ENCODE measurements around the gene KLHL30. TPM values are rescaled to one million over a fixed set of nuclear protein-coding genes. Genes with fewer than 3 reads are reported as not detected.

KLHL30 gene
- total RNA-seq, 4 donors from 2014 or later, result 0.13 to 0.64 (median 0.34) TPM

- intact Hi-C loops (cut with DNase I; ENCODE audit: low total_unique reads), result no loop called here
Observed at GRCh38 chr2:238152771-238153688, 14.6 kb downstream of the KLHL30 start.

GRCh38 chr2:238154570-238154969, 16.1 kb downstream of the KLHL30 start:
- no peak overlapping the region for H3K4me3 ChIP-seq (ENCODE audit: low read depth, poor library complexity, severe bottlenecking)
- no peak for TF ChIP-seq POLR2A (IDR thresholded peaks at IDR 0.05)
- no peak for TF ChIP-seq CTCF (IDR thresholded peaks at IDR 0.05)
- WGBS, 2 donors, result 91 to 95% methylated on average over 10 of the region's 10 CpGs
- intact Hi-C loops (cut with DNase I; ENCODE audit: low total_unique reads), result no loop called here
- DNase-seq (ENCODE audit: low spot score in 2 of 2), result no peak

More at GRCh38 chr2:238152771-238153688, 14.6 kb downstream of the KLHL30 start:
- no peak for DNase-seq (ENCODE audit: low spot score in 2 of 2)
- WGBS, 2 donors, result 76 to 86% methylated on average over 18 to 22 of the region's 22 CpGs
- TF ChIP-seq CTCF (IDR thresholded peaks at IDR 0.05), result no peak
- TF ChIP-seq POLR2A (IDR thresholded peaks at IDR 0.05), result no peak
- no peak overlapping the region for H3K4me3 ChIP-seq (ENCODE audit: low read depth, poor library complexity, severe bottlenecking)

DNA sequence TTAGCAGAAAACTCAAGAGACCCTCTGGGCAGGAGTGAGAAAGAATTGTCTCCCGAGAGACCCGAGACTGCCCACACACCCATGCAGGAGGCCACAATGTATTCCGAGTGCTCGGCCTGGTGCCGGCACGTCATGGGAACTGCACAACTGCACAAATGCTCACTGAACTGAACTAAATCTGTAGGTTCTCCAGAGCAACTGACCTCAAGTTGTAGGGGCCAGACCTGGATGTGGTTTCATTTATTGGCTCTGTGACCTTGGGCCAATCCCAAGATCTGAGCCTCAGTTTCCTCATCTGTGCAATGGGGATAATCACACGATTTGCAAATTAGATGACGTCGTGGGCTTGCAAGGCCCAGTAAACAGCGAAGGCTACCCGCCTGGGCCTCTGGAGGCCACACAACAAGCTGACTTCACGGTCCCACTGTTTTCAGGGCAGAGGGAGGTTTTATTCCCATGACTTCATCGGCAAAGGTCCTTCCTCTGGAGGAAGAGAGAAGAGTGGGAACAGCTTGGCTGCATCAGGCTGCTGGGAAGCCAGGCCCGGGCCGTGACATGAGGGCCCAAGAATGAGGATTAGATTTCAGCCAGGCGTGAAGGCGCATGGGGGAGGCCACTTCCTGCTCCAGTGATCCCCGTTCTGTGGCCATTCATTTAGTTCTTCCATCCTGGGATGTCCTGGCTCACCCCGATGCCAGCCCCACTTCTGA, 16.7 kb downstream of the KLHL30 start:
- intact Hi-C loops (cut with DNase I; ENCODE audit: low total_unique reads), result no loop called here
- H3K4me3 ChIP-seq (ENCODE audit: low read depth, poor library complexity, severe bottlenecking), result no peak overlapping the region
- no peak for DNase-seq (ENCODE audit: low spot score in 2 of 2)
- TF ChIP-seq CTCF (IDR thresholded peaks at IDR 0.05), result no peak
- no peak for TF ChIP-seq POLR2A (IDR thresholded peaks at IDR 0.05)
- 83 to 90% methylated on average over 19 of the region's 19 CpGs for WGBS, 2 donors

DNA sequence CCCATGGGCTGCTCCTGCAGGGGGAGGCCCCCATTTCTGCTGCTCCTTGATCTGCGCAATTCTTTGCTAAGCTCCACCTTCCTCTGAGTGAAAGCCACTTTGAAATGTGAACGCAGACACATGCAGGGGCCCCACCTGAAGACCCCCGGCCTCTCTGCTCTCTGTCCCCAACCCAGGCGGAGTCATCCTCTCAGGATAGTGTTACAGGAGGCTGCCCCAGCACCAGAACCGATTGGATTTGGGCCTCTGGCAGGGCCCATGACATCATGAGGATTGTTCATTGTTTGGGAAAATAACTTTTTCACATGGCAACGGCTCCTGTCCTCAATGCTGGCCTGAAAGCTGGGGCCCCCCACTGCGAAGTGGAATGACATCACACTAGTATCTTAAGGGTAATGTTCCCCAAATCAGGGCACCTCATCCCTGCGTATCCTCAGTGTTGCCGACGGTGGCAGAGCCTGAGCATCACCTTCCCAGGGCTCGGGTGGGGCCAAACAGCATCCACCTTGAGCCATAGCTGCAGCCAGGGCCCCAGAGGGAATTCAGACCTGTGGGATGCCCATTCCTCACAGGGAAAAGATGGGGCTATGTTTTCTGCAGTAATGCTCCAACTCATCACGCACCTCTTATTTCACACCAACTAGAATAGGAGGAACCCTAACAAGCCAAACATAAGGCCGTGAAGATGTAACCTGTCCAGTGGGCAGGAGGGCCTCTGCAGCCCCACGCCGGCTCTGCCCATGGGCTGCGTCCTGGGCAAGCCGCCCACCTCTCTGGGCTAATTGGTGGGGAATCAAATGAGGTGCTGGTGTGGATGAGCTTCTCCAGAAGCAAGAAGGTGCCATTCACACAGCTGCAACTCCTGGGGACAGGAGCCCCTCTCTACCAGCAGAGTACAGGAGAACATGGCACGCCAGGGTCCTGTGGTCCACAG, 17.6 kb downstream of the KLHL30 start:
- no peak for DNase-seq (ENCODE audit: low spot score in 2 of 2)
- no peak for TF ChIP-seq CTCF (IDR thresholded peaks at IDR 0.05)
- TF ChIP-seq POLR2A (IDR thresholded peaks at IDR 0.05), result no peak
- H3K4me3 ChIP-seq (ENCODE audit: low read depth, poor library complexity, severe bottlenecking), result no peak overlapping the region
- 86 to 87% methylated on average over 18 of the region's 18 CpGs for WGBS, 2 donors
- intact Hi-C loops (cut with DNase I; ENCODE audit: low total_unique reads), result no loop called here

- no peak for TF ChIP-seq POLR2A (IDR thresholded peaks at IDR 0.05)
- no peak for TF ChIP-seq CTCF (IDR thresholded peaks at IDR 0.05)
- intact Hi-C loops (cut with DNase I; ENCODE audit: low total_unique reads), result no loop called here
- WGBS, 2 donors, result 72 to 75% methylated on average over 14 of the region's 14 CpGs
- DNase-seq (ENCODE audit: low spot score in 2 of 2), result no peak
- H3K4me3 ChIP-seq (ENCODE audit: low read depth, poor library complexity, severe bottlenecking), result no peak overlapping the region
Observed at GRCh38 chr2:238157506-238158017, 19.1 kb downstream of the KLHL30 start.
